ENCODE results near the gene KCNAB2. TPM values are rescaled to one million over a fixed set of nuclear protein-coding genes. Genes with fewer than 3 reads are reported as not detected.

Gene KCNAB2
- polyA plus RNA-seq, 3 donors = 11.5 to 178 (median 22.7) TPM

- H3K36me3 Mint-ChIP-seq = peaks cover 65 to 84% of the 10 kb centered on the region in 2 donors
- TF ChIP-seq CTCF (IDR thresholded peaks at IDR 0.05) = no peak
- no peak for DNase-seq
- peaks cover 74% of the 10 kb centered on the region for H3K79me2 ChIP-seq (ENCODE audit: insufficient read depth, low read length)
- H3K27me3 Mint-ChIP-seq (ENCODE audit: low read depth in 3 of 3) = peaks cover 0 to 1% (median 0%) of the 10 kb centered on the region in 3 donors
- intact Hi-C loops (cut with micrococcal nuclease) = no loop called here
- H3K4me2 ChIP-seq (replicated peaks; ENCODE audit: extremely low read depth, low read length, poor library complexity, severe bottlenecking) = no peak overlapping the region
- no peaks in the 10 kb centered on the region for H3K9me3 ChIP-seq (replicated peaks in 1 of 2; ENCODE audit: control insufficient read depth in 1 of 2, insufficient read depth in 1 of 2, low read length in 2 of 2)
- no peaks in the 10 kb centered on the region for H3K9me3 Mint-ChIP-seq
- no peak overlapping the region for H3K9ac ChIP-seq (ENCODE audit: insufficient read depth, low read length, poor library complexity, severe bottlenecking)
- no peak overlapping the region for H3K4me3 Mint-ChIP-seq
- peaks cover 3% of the 10 kb centered on the region for H3K4me1 Mint-ChIP-seq
- no peak overlapping the region for H3K4me3 ChIP-seq (replicated peaks in 1 of 3; ENCODE audit: low read depth in 2 of 3, low read length in 3 of 3)
- H3K27ac Mint-ChIP-seq = peak overlapping the region in 2 of 7 donors; percentile 3 to 56
- peaks cover 100% of the 10 kb centered on the region for H4K20me1 ChIP-seq (ENCODE audit: insufficient read depth, low read length)
- peaks cover 86 to 99% of the 10 kb centered on the region in 2 donors for H3K36me3 ChIP-seq (replicated peaks in 1 of 2; ENCODE audit: control insufficient read depth in 1 of 2, insufficient read depth in 2 of 2, low read length in 2 of 2)
- H3K27me3 ChIP-seq (ENCODE audit: control insufficient read depth in 2 of 2, insufficient read depth in 2 of 2, low read length in 2 of 2) = no peaks in the 10 kb centered on the region
- whole genome bisulfite sequencing (ENCODE audit: insufficient coverage) = 97% methylated on average over 10 of the region's 14 CpGs
- no peak overlapping the region for H2AFZ ChIP-seq (ENCODE audit: insufficient read depth, low read depth, low read length, poor library complexity, severe bottlenecking)
- H3K27ac ChIP-seq (ENCODE audit: low read depth in 1 of 2, low read length in 2 of 2) = no peak overlapping the region
- H3K4me1 ChIP-seq (ENCODE audit: control insufficient read depth in 1 of 2, insufficient read depth in 2 of 2, low read length in 2 of 2) = no peaks in the 10 kb centered on the region
Observed at GRCh38 chr1:6048179-6048867, 2.6 kb downstream of the KCNAB2 start.

- H3K9ac ChIP-seq (ENCODE audit: insufficient read depth, low read length, poor library complexity, severe bottlenecking) = no peak overlapping the region
- Mint-ChIP-seq H3K36me3 (peaks cover 62 to 84% of the 10 kb centered on the region in 2 donors), H3K4me1 (peaks cover 12% of the 10 kb centered on the region), H3K27me3 (ENCODE audit: low read depth in 3 of 3) (peaks cover 0 to 1% (median 0%) of the 10 kb centered on the region in 3 donors), H3K9me3 (no peaks in the 10 kb centered on the region), H3K27ac (no peak overlapping the region), H3K4me3 (no peak overlapping the region)
- no peak for DNase-seq
- peaks cover 76% of the 10 kb centered on the region for H3K79me2 ChIP-seq (ENCODE audit: insufficient read depth, low read length)
- 97% methylated on average over 6 of the region's 6 CpGs for WGBS (ENCODE audit: insufficient coverage)
- no peak overlapping the region for H3K4me2 ChIP-seq (replicated peaks; ENCODE audit: extremely low read depth, low read length, poor library complexity, severe bottlenecking)
- H3K36me3 ChIP-seq (replicated peaks in 1 of 2; ENCODE audit: control insufficient read depth in 1 of 2, insufficient read depth in 2 of 2, low read length in 2 of 2) = peaks cover 79 to 99% of the 10 kb centered on the region in 2 donors
- no peak overlapping the region for H2AFZ ChIP-seq (ENCODE audit: insufficient read depth, low read depth, low read length, poor library complexity, severe bottlenecking)
- peaks cover 100% of the 10 kb centered on the region for H4K20me1 ChIP-seq (ENCODE audit: insufficient read depth, low read length)
- H3K27ac ChIP-seq (ENCODE audit: low read depth in 1 of 2, low read length in 2 of 2) = no peak overlapping the region
- intact Hi-C loops (cut with micrococcal nuclease) = no loop called here
- H3K27me3 ChIP-seq (ENCODE audit: control insufficient read depth in 2 of 2, insufficient read depth in 2 of 2, low read length in 2 of 2) = no peaks in the 10 kb centered on the region
- peaks cover under 1 to 3% of the 10 kb centered on the region in 2 donors for H3K4me1 ChIP-seq (ENCODE audit: control insufficient read depth in 1 of 2, insufficient read depth in 2 of 2, low read length in 2 of 2)
- TF ChIP-seq CTCF (IDR thresholded peaks at IDR 0.05) = no peak
- no peak overlapping the region for H3K4me3 ChIP-seq (replicated peaks in 1 of 3; ENCODE audit: low read depth in 2 of 3, low read length in 3 of 3)
- no peaks in the 10 kb centered on the region for H3K9me3 ChIP-seq (replicated peaks in 1 of 2; ENCODE audit: control insufficient read depth in 1 of 2, insufficient read depth in 1 of 2, low read length in 2 of 2)
Observed at GRCh38 chr1:6049419-6049818, 3.7 kb downstream of the KCNAB2 start.
